ENCODE data around the gene HAO2. TPM values are rescaled to one million over a fixed set of nuclear protein-coding genes. Genes with fewer than 3 reads are reported as not detected.

The HAO2 gene
- total RNA-seq, 2 experiments from 2014 or later: not detected

DNA sequence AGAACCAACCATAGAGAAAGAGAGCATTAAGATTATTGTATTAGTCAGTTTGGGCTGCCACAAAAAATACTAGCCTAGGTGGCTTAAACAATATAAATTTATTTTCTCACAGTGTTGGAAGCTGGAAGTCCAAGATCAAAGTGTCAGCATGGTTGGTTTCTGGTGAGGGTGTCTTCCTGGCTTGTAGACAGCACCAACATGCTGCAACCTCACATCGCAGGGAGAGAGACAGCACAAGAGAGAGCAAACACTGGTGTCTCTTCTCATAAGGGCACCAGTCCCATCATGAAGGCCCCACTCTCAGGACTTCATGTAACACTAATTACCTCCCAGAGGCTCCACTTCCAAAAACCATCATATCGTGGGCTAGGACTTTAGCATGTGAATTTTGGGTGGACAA is 30.6 kb upstream of the HAO2 start:
- Histone ChIP-seq H3K27me3 (ENCODE audit: control insufficient read depth in 1 of 2, insufficient read depth in 2 of 2, low read length in 2 of 2) (no peaks in the 10 kb centered on the region), H3K27ac (ENCODE audit: low read depth in 1 of 2, low read length in 2 of 2) (no peak overlapping the region), H3K4me3 (ENCODE audit: low read length) (no peak overlapping the region), H3K4me1 (ENCODE audit: insufficient read depth, low read length) (no peaks in the 10 kb centered on the region), H3K9me3 (ENCODE audit: control insufficient read depth in 1 of 2, insufficient read depth in 1 of 2, low read length in 2 of 2) (no peaks in the 10 kb centered on the region), H3K36me3 (ENCODE audit: insufficient read depth, low read length) (no peaks in the 10 kb centered on the region)
- no peaks in the 10 kb centered on the region for H3K36me3 Mint-ChIP-seq (ENCODE audit: low read depth)
- POLR2A ChIA-PET: no interaction called here
- CTCF ChIA-PET: no interaction called here
- DNase-seq (no peak), ATAC-seq (ENCODE audit: poor library complexity) (no peak)
- no peak overlapping the region for H3K4me3 Mint-ChIP-seq
- no peaks in the 10 kb centered on the region for H3K9me3 Mint-ChIP-seq
- intact Hi-C loops (cut with DNase I, micrococcal nuclease): no loop called here
- TF ChIP-seq, protein P1, sequence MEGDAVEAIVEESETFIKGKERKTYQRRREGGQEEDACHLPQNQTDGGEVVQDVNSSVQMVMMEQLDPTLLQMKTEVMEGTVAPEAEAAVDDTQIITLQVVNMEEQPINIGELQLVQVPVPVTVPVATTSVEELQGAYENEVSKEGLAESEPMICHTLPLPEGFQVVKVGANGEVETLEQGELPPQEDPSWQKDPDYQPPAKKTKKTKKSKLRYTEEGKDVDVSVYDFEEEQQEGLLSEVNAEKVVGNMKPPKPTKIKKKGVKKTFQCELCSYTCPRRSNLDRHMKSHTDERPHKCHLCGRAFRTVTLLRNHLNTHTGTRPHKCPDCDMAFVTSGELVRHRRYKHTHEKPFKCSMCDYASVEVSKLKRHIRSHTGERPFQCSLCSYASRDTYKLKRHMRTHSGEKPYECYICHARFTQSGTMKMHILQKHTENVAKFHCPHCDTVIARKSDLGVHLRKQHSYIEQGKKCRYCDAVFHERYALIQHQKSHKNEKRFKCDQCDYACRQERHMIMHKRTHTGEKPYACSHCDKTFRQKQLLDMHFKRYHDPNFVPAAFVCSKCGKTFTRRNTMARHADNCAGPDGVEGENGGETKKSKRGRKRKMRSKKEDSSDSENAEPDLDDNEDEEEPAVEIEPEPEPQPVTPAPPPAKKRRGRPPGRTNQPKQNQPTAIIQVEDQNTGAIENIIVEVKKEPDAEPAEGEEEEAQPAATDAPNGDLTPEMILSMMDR (IDR thresholded peaks at IDR 0.05): no peak
- peaks cover 19% of the 10 kb centered on the region for H3K27me3 Mint-ChIP-seq
- H3K27ac Mint-ChIP-seq: no peak overlapping the region
- no peaks in the 10 kb centered on the region for H3K4me1 Mint-ChIP-seq (ENCODE audit: low read depth)

DNA sequence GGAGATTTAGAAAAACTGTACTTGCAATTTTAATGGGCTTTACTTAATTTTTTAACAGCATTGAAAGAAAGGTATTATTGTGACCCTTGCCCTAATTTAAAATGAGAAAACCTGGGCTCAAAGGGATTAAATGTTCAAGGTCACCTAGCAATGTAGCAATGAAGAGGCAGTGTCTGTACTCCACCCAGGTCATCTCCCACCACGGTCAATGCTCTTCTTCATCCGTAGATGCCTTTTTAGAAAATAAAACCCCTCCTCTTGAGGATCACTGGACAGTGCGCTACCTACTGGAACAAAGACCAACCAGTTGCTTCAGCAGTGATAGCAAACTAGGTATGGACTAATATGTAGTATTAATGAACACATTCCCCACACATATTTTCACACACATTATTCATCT is 29.8 kb upstream of the HAO2 start:
- H3K36me3 ChIP-seq (ENCODE audit: insufficient read depth, low read length): no peaks in the 10 kb centered on the region
- peaks cover 19% of the 10 kb centered on the region for H3K27me3 Mint-ChIP-seq
- CTCF ChIA-PET: no interaction called here
- intact Hi-C loops (cut with DNase I, micrococcal nuclease): no loop called here
- no peaks in the 10 kb centered on the region for H3K9me3 Mint-ChIP-seq
- POLR2A ChIA-PET: no interaction called here
- TF ChIP-seq, protein P1 (IDR thresholded peaks at IDR 0.05): no peak
- no peak overlapping the region for H3K4me3 Mint-ChIP-seq
- no peaks in the 10 kb centered on the region for H3K4me1 Mint-ChIP-seq (ENCODE audit: low read depth)
- no peaks in the 10 kb centered on the region for H3K27me3 ChIP-seq (ENCODE audit: control insufficient read depth in 1 of 2, insufficient read depth in 2 of 2, low read length in 2 of 2)
- ATAC-seq (ENCODE audit: poor library complexity): no peak
- H3K27ac ChIP-seq (ENCODE audit: low read depth in 1 of 2, low read length in 2 of 2): no peak overlapping the region
- H3K36me3 Mint-ChIP-seq (ENCODE audit: low read depth): no peaks in the 10 kb centered on the region
- H3K9me3 ChIP-seq (ENCODE audit: control insufficient read depth in 1 of 2, insufficient read depth in 1 of 2, low read length in 2 of 2): no peaks in the 10 kb centered on the region
- DNase-seq: no peak
- H3K27ac Mint-ChIP-seq: no peak overlapping the region
- no peaks in the 10 kb centered on the region for H3K4me1 ChIP-seq (ENCODE audit: insufficient read depth, low read length)
- no peak overlapping the region for H3K4me3 ChIP-seq (ENCODE audit: low read length)

DNA sequence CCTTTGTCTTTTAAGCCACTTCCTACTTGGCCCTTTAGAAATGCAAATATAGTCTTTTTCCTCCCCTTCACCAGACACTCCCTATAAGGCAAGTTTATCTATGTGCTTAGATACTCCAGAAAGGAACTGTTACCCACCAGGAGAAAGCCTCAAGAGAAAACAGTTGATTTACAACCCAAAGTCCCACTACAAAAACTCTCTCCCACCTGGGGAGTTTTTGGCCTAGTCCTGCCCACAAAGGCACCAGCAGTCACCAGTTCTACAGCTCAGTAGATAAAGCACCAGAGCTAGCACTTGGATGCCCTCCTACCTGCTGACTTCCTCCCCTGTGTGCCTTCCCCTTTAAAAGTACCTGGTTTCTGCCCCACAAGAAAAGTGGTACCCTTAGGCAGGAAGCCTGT is 27.7 kb upstream of the HAO2 start:
- Histone ChIP-seq H3K9me3 (ENCODE audit: control insufficient read depth in 1 of 2, insufficient read depth in 1 of 2, low read length in 2 of 2) (no peaks in the 10 kb centered on the region), H3K4me1 (ENCODE audit: insufficient read depth, low read length) (no peaks in the 10 kb centered on the region), H3K27ac (ENCODE audit: low read depth in 1 of 2, low read length in 2 of 2) (no peak overlapping the region), H3K4me3 (ENCODE audit: low read length) (no peak overlapping the region), H3K27me3 (ENCODE audit: control insufficient read depth in 1 of 2, insufficient read depth in 2 of 2, low read length in 2 of 2) (no peaks in the 10 kb centered on the region), H3K36me3 (ENCODE audit: insufficient read depth, low read length) (no peaks in the 10 kb centered on the region)
- ChIA-PET CTCF (no interaction called here), POLR2A (no interaction called here)
- H3K9me3 Mint-ChIP-seq: no peaks in the 10 kb centered on the region
- H3K27me3 Mint-ChIP-seq: peaks cover 17% of the 10 kb centered on the region
- no peak overlapping the region for H3K4me3 Mint-ChIP-seq
- H3K36me3 Mint-ChIP-seq (ENCODE audit: low read depth): no peaks in the 10 kb centered on the region
- H3K27ac Mint-ChIP-seq: no peak overlapping the region
- ATAC-seq (ENCODE audit: poor library complexity) (no peak), DNase-seq (no peak)
- no peaks in the 10 kb centered on the region for H3K4me1 Mint-ChIP-seq (ENCODE audit: low read depth)
- TF ChIP-seq, protein P1 (IDR thresholded peaks at IDR 0.05): no peak
- intact Hi-C loops (cut with DNase I, micrococcal nuclease): no loop called here
